Central memory CD8-positive, alpha-beta T cell (primary cell): ENCODE results near the gene VAV2.

Experiments
- ATAC-seq: fragments of 150-1000 bp; cut with Tn5 transposase; replicated peaks from 2 replicates; pipeline ENCODE4 v1.10.0; 2022; ENCODE audit warnings: mild to moderate bottlenecking, moderate FRiP score, moderate number of reproducible peaks; ENCODE audit not compliant: poor library complexity, severe bottlenecking; ENCODE audit errors: extremely low read depth
- DNase-seq, 2 donors: peaks; one replicate each; pipeline ENCODE4 v3.0.0; 2021; ENCODE audit warnings: low spot score in 2 of 2
- H3K27ac Mint-ChIP-seq: one replicate; pipeline ENCODE4 v1.8.0; 2022; ENCODE audit warnings: low read depth, mild to moderate bottlenecking, moderate library complexity, mixed read lengths
- H3K27me3 Mint-ChIP-seq: one replicate; pipeline ENCODE4 v1.8.0; 2022; ENCODE audit warnings: mixed read lengths
- H3K36me3 Mint-ChIP-seq: one replicate; pipeline ENCODE4 v1.8.0; 2022; ENCODE audit warnings: mild to moderate bottlenecking, moderate library complexity, mixed read lengths; ENCODE audit not compliant: insufficient read depth
- H3K4me1 Mint-ChIP-seq: one replicate; pipeline ENCODE4 v1.8.0; 2022; ENCODE audit warnings: mixed read lengths
- H3K4me3 Mint-ChIP-seq: one replicate; pipeline ENCODE4 v1.8.0; 2022; ENCODE audit warnings: mild to moderate bottlenecking, moderate library complexity, mixed read lengths
- H3K9me3 Mint-ChIP-seq: one replicate; pipeline ENCODE4 v1.8.0; 2022; ENCODE audit warnings: mixed read lengths

The VAV2 gene

DNA sequence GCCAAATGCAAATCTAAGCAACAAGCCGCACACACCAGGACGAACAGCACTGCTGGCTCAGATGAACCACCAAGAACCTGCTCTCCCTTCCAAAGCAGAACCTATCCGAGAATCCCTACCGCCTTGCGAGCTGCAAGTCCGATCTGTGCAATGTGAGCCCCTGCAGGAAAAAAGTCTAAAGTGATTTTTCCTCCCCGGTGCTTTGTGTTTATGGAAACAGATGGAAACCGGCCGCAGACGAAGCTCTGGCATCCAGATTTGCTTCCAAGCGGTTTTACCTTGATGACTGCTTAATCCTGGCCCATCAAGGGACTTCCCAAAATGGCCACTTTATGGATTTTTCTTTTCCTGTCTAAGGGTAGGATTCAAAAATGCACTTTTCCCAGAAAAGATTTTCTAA lies 112.5 kb downstream of the VAV2 start:
- H3K4me3 Mint-ChIP-seq: no peak overlapping the region
- H3K27me3 Mint-ChIP-seq: no peaks in the 10 kb centered on the region
- DNase-seq: no peak
- ATAC-seq: no peak
- H3K27ac Mint-ChIP-seq: no peak overlapping the region
- H3K36me3 Mint-ChIP-seq: no peaks in the 10 kb centered on the region
- H3K4me1 Mint-ChIP-seq: no peaks in the 10 kb centered on the region
- no peaks in the 10 kb centered on the region for H3K9me3 Mint-ChIP-seq

GRCh38 chr9:133878402-133878801 lies 113.7 kb downstream of the VAV2 start:
- Mint-ChIP-seq H3K27me3 (no peaks in the 10 kb centered on the region), H3K4me3 (no peak overlapping the region), H3K27ac (no peak overlapping the region), H3K9me3 (no peaks in the 10 kb centered on the region), H3K4me1 (no peaks in the 10 kb centered on the region), H3K36me3 (no peaks in the 10 kb centered on the region)
- ATAC-seq (no peak), DNase-seq (no peak)

GRCh38 chr9:133877967-133878366 lies 114.2 kb downstream of the VAV2 start:
- Mint-ChIP-seq H3K27me3 (no peaks in the 10 kb centered on the region), H3K4me1 (no peaks in the 10 kb centered on the region), H3K9me3 (no peaks in the 10 kb centered on the region), H3K27ac (no peak overlapping the region), H3K36me3 (no peaks in the 10 kb centered on the region), H3K4me3 (no peak overlapping the region)
- ATAC-seq (no peak), DNase-seq (no peak)

GRCh38 chr9:133877327-133877726 lies 114.8 kb downstream of the VAV2 start:
- ATAC-seq (no peak), DNase-seq (no peak)
- no peaks in the 10 kb centered on the region for H3K27me3 Mint-ChIP-seq
- H3K4me1 Mint-ChIP-seq: no peaks in the 10 kb centered on the region
- no peak overlapping the region for H3K4me3 Mint-ChIP-seq
- no peak overlapping the region for H3K27ac Mint-ChIP-seq
- H3K9me3 Mint-ChIP-seq: no peaks in the 10 kb centered on the region
- no peaks in the 10 kb centered on the region for H3K36me3 Mint-ChIP-seq

- Mint-ChIP-seq H3K36me3 (no peaks in the 10 kb centered on the region), H3K9me3 (no peaks in the 10 kb centered on the region), H3K27me3 (no peaks in the 10 kb centered on the region), H3K4me1 (no peaks in the 10 kb centered on the region), H3K27ac (no peak overlapping the region), H3K4me3 (no peak overlapping the region)
- ATAC-seq: no peak
- no peak for DNase-seq
These were observed 115.3 kb downstream of the VAV2 start for GRCh38 chr9:133876836-133877235.

- Mint-ChIP-seq H3K27ac (no peak overlapping the region), H3K4me1 (no peaks in the 10 kb centered on the region), H3K36me3 (no peaks in the 10 kb centered on the region), H3K9me3 (no peaks in the 10 kb centered on the region), H3K27me3 (no peaks in the 10 kb centered on the region), H3K4me3 (no peak overlapping the region)
- DNase-seq: no peak
- ATAC-seq: no peak
These were observed 116.0 kb downstream of the VAV2 start for GRCh38 chr9:133876144-133876543.

DNA sequence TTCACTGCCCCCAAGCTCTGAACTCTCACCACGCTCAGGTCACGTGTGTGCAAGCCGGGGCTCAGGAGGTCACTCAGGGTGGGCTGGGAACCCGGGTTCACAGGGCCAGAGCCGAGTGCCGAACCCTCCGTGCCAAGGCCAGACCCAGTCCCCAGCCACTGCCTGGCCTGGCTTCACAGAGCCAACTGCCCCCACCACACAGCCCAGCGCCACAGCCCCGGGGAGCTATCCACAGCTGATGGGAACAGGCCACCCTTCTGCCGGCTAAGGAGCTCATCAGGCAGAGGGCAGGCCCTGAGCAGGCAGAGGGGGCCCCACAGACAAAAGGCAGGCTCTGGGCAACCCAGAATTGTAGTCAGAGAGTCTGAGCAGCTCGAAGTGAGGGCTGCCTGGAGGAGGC lies 117.0 kb downstream of the VAV2 start:
- Mint-ChIP-seq H3K4me1 (peaks cover 3% of the 10 kb centered on the region), H3K36me3 (no peaks in the 10 kb centered on the region), H3K4me3 (no peak overlapping the region), H3K9me3 (no peaks in the 10 kb centered on the region), H3K27me3 (peaks cover 5% of the 10 kb centered on the region), H3K27ac (no peak overlapping the region)
- no peak for ATAC-seq
- no peak for DNase-seq

- H3K27me3 Mint-ChIP-seq: peaks cover 9% of the 10 kb centered on the region
These were observed 117.5 kb downstream of the VAV2 start for GRCh38 chr9:133874659-133875058.

DNA sequence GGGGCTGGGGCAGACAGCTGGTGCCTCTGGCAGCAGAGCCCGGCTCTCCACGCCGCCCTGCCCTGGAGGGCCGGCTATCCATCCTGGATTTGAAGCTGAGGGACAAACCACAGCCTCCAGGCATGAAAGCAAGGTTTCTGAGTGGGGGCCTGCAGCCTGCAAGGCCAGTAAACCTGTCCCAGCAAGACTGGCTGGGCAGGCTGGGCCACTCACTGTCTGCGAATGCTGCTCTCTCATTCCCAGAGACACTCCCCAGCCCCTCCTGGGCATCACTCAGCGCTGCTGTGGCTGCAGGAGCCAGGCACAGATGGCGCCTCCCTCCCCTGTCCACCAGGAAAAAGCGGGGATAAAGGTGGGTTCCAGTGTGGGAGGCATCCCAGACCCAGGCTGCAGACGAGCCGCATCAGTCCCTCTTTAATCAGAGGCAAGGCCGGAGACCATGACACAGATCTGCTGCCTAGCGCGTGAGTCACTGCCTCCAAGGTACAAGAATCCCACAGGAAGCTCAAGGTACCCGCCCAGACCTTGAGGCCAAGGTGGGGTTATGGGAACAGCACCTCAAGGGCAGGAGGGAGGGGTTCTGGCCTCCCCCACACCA lies 118.0 kb downstream of the VAV2 start:
- no peaks in the 10 kb centered on the region for H3K36me3 Mint-ChIP-seq
- H3K4me3 Mint-ChIP-seq: no peak overlapping the region
- no peak for ATAC-seq
- no peak overlapping the region for H3K27ac Mint-ChIP-seq
- peaks cover 14% of the 10 kb centered on the region for H3K27me3 Mint-ChIP-seq
- peaks cover 11% of the 10 kb centered on the region for H3K4me1 Mint-ChIP-seq
- DNase-seq: no peak
- no peaks in the 10 kb centered on the region for H3K9me3 Mint-ChIP-seq

More at GRCh38 chr9:133874659-133875058, 117.5 kb downstream of the VAV2 start:
- no peak overlapping the region for H3K27ac Mint-ChIP-seq
- H3K9me3 Mint-ChIP-seq: no peaks in the 10 kb centered on the region
- no peak overlapping the region for H3K4me3 Mint-ChIP-seq
- no peaks in the 10 kb centered on the region for H3K36me3 Mint-ChIP-seq
- peaks cover 8% of the 10 kb centered on the region for H3K4me1 Mint-ChIP-seq
- ATAC-seq (no peak), DNase-seq (no peak)

DNA sequence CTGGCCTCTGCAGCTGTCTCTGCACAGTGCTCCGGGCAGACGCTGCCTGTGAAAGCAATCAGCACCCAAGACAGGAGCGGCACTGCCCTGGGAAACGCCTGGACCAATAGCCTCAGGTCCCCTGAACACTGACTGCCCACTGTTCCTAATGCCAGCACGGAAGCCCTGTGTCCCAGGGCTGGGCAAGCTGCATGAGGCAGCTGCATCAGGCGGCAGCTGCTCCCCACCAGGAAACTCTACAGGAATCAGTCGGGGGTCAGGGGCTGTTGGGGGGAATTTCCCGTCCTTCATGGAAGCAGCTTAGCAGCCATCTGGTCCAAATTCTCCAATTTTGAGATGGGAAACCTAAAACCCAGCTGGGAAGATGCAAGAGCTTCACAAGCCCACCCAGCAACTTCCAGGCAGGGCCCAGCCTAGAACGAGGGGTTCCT lies 118.6 kb downstream of the VAV2 start:
- no peaks in the 10 kb centered on the region for H3K9me3 Mint-ChIP-seq
- H3K27me3 Mint-ChIP-seq: peaks cover 14% of the 10 kb centered on the region
- H3K27ac Mint-ChIP-seq: no peak overlapping the region
- ATAC-seq (no peak), DNase-seq (no peak)
- H3K4me3 Mint-ChIP-seq: no peak overlapping the region
- H3K36me3 Mint-ChIP-seq: no peaks in the 10 kb centered on the region
- H3K4me1 Mint-ChIP-seq: peaks cover 11% of the 10 kb centered on the region

GRCh38 chr9:133873009-133873408 lies 119.1 kb downstream of the VAV2 start:
- H3K36me3 Mint-ChIP-seq: no peaks in the 10 kb centered on the region
- no peak overlapping the region for H3K4me3 Mint-ChIP-seq
- DNase-seq (no peak), ATAC-seq (no peak)
- peaks cover 14% of the 10 kb centered on the region for H3K27me3 Mint-ChIP-seq
- no peak overlapping the region for H3K27ac Mint-ChIP-seq
- no peaks in the 10 kb centered on the region for H3K9me3 Mint-ChIP-seq
- peaks cover 11% of the 10 kb centered on the region for H3K4me1 Mint-ChIP-seq

DNA sequence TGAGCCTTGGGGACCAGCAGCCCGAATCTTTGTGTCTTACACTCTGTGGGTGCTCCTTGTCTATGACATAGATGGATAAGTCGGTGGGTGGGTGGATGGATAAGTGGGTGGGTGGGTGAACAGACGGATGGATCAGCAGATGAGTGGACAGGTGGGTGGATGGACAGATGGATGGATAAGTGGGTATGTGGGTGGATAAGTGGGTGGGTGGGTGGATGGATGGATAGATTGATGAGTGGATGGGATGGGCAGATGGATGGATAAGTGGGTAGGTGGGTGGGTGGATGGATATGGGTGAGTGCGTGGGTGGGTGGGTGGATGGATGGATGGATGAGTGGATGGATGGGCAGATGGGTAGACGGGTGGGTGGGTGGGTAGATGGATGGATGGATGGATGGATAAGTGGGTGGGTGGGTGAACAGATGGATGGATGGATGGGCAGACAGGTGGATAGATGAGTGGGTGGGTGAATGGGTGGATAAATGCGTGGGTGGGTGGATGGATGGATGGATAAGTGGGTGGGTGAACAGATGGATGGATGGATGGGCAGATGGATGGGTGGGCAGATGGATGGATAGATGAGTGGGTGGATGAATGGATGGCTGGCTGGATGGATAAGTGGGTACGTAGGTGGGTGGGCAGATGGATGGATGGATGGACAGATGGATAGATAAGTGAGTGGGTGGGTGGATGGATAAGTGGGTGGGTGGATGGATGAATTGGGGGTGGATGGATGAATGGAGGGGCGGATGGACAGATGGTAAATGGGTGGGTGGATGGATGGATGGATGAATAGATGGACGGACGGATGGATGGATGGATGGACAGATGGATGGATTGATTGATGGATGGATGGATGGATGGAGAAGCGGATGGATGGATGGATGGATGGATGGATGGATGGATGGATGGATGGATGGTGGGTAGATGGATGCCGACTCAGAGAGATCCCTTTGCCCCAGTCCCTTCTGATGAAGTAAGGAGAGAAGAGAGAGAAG lies 121.2 kb downstream of the VAV2 start:
- peaks cover 14% of the 10 kb centered on the region for H3K27me3 Mint-ChIP-seq
- no peaks in the 10 kb centered on the region for H3K9me3 Mint-ChIP-seq
- DNase-seq (no peak), ATAC-seq (no peak)
- H3K4me1 Mint-ChIP-seq: peaks cover 11% of the 10 kb centered on the region
- no peaks in the 10 kb centered on the region for H3K36me3 Mint-ChIP-seq
- H3K4me3 Mint-ChIP-seq: no peak overlapping the region
- H3K27ac Mint-ChIP-seq: no peak overlapping the region
